HEK293 (cell line): Measurements from ENCODE around the gene MTFP1.
A peak's percentile ranks its signal among the peaks of the same experiment; 100 is the strongest.

ENCODE experiments used
- HIC1 ChIP-seq: fragments of 450-650 bp; formaldehyde crosslinking; IDR thresholded peaks from 2 replicates; pipeline ENCODE4 v1.5.1; 2016; ENCODE audit warnings: missing biosample characterization, missing genetic modification characterization
- IKZF3 ChIP-seq: fragments of 450-650 bp; IDR thresholded peaks from 2 replicates; pipeline ENCODE4 v1.5.0; 2018; ENCODE audit warnings: missing biosample characterization, mild to moderate bottlenecking, missing genetic modification characterization, moderate library complexity
- MZF1 ChIP-seq: fragments of 450-650 bp; formaldehyde crosslinking; IDR thresholded peaks from 2 replicates; pipeline ENCODE4 v1.5.1; 2017; ENCODE audit warnings: missing biosample characterization, missing genetic modification characterization, borderline replicate concordance
- SP3 ChIP-seq: fragments of 450-650 bp; formaldehyde crosslinking; IDR thresholded peaks from 2 replicates; pipeline ENCODE4 v1.5.1; 2016; ENCODE audit warnings: missing biosample characterization, missing genetic modification characterization
- YY1 ChIP-seq: fragments of 450-650 bp; formaldehyde crosslinking; IDR thresholded peaks from 2 replicates; pipeline ENCODE4 v1.5.1; 2018; ENCODE audit warnings: missing biosample characterization, missing genetic modification characterization
- ZBTB48 ChIP-seq: fragments of 450-650 bp; formaldehyde crosslinking; IDR thresholded peaks from 2 replicates; pipeline ENCODE4 v1.5.1; 2016; ENCODE audit warnings: missing biosample characterization, missing genetic modification characterization
- ZIC2 ChIP-seq: fragments of 450-650 bp; formaldehyde crosslinking; IDR thresholded peaks from 2 replicates; pipeline ENCODE4 v1.5.1; 2016; ENCODE audit warnings: missing biosample characterization, missing genetic modification characterization
- ZNF10 ChIP-seq: fragments of 450-650 bp; formaldehyde crosslinking; IDR thresholded peaks from 2 replicates; pipeline ENCODE4 v1.5.1; 2017; ENCODE audit warnings: missing biosample characterization, missing genetic modification characterization
- ZNF121 ChIP-seq: fragments of 450-650 bp; formaldehyde crosslinking; IDR thresholded peaks from 2 replicates; pipeline ENCODE4 v1.5.1; 2016; ENCODE audit warnings: missing biosample characterization, missing genetic modification characterization
- ZNF169 ChIP-seq: fragments of 450-650 bp; formaldehyde crosslinking; IDR thresholded peaks from 2 replicates; pipeline ENCODE4 v1.5.1; 2016; ENCODE audit warnings: missing biosample characterization, missing genetic modification characterization
- ZNF174 ChIP-seq: fragments of 450-650 bp; formaldehyde crosslinking; IDR thresholded peaks from 2 replicates; pipeline ENCODE4 v1.5.0; 2017; ENCODE audit warnings: missing biosample characterization, mild to moderate bottlenecking, missing genetic modification characterization
- ZNF19 ChIP-seq: fragments of 450-650 bp; formaldehyde crosslinking; IDR thresholded peaks from 2 replicates; pipeline ENCODE4; 2016; ENCODE audit warnings: missing biosample characterization, missing genetic modification characterization, low read depth
- ZNF26 ChIP-seq: fragments of 450-650 bp; formaldehyde crosslinking; IDR thresholded peaks from 2 replicates; pipeline ENCODE4 v1.5.1; 2016; ENCODE audit warnings: missing biosample characterization, missing genetic modification characterization
- ZNF266 ChIP-seq: fragments of 450-650 bp; formaldehyde crosslinking; IDR thresholded peaks from 2 replicates; pipeline ENCODE4 v1.5.1; 2016; ENCODE audit warnings: missing biosample characterization, missing genetic modification characterization, low read depth
- ZNF274 ChIP-seq, 2 experiments: fragments of 200-500 bp in 1 of 2; fragments of 450-650 bp in 1 of 2; sonication (Bioruptor generic) in 1 of 2; formaldehyde crosslinking in 1 of 2; IDR thresholded peaks; 2 replicates each; pipeline versions ENCODE4 v1.5.1 to v1.6.1; 2014 to 2016; ENCODE audit warnings: borderline replicate concordance in 1 of 2, inconsistent platforms in 1 of 2, low read length in 1 of 2, missing biosample characterization in 1 of 2, missing genetic modification characterization in 1 of 2
- ZNF280C ChIP-seq: fragments of 450-650 bp; formaldehyde crosslinking; IDR thresholded peaks from 2 replicates; pipeline ENCODE4 v1.5.1; 2016; ENCODE audit warnings: missing biosample characterization, missing genetic modification characterization
- ZNF366 ChIP-seq: fragments of 450-650 bp; formaldehyde crosslinking; conservative IDR thresholded peaks from 2 replicates; pipeline ENCODE4 v1.5.1; 2016; ENCODE audit warnings: missing biosample characterization, missing genetic modification characterization
- ZNF416 ChIP-seq: fragments of 450-650 bp; formaldehyde crosslinking; IDR thresholded peaks from 2 replicates; pipeline ENCODE4 v1.5.1; 2016; ENCODE audit warnings: missing biosample characterization, missing genetic modification characterization
- ZNF433 ChIP-seq: fragments of 450-650 bp; formaldehyde crosslinking; IDR thresholded peaks from 2 replicates; pipeline ENCODE4 v1.5.1; 2016; ENCODE audit warnings: missing biosample characterization, missing genetic modification characterization, low read depth
- ZNF558 ChIP-seq: fragments of 450-650 bp; formaldehyde crosslinking; IDR thresholded peaks from 2 replicates; pipeline ENCODE4 v1.5.1; 2016; ENCODE audit warnings: missing biosample characterization, missing genetic modification characterization
- ZNF610 ChIP-seq: fragments of 450-650 bp; formaldehyde crosslinking; IDR thresholded peaks from 2 replicates; pipeline ENCODE4 v1.5.1; 2016; ENCODE audit warnings: missing biosample characterization, missing genetic modification characterization, borderline replicate concordance
- ZNF624 ChIP-seq: fragments of 450-650 bp; formaldehyde crosslinking; IDR thresholded peaks from 2 replicates; pipeline ENCODE4 v1.5.1; 2017; ENCODE audit warnings: missing biosample characterization, missing genetic modification characterization
- ZNF664 ChIP-seq: fragments of 450-650 bp; formaldehyde crosslinking; IDR thresholded peaks from 2 replicates; pipeline ENCODE4 v1.5.1; 2016; ENCODE audit warnings: missing biosample characterization, missing genetic modification characterization
- ZNF701 ChIP-seq: fragments of 450-650 bp; formaldehyde crosslinking; IDR thresholded peaks from 2 replicates; pipeline ENCODE4 v1.5.1; 2016; ENCODE audit warnings: missing biosample characterization, missing genetic modification characterization
- ZNF776 ChIP-seq: fragments of 450-650 bp; formaldehyde crosslinking; IDR thresholded peaks from 2 replicates; pipeline ENCODE4 v1.5.0; 2017; ENCODE audit warnings: missing biosample characterization, missing genetic modification characterization, borderline replicate concordance
- ZNF837 ChIP-seq: fragments of 450-650 bp; formaldehyde crosslinking; IDR thresholded peaks from 2 replicates; pipeline ENCODE4 v1.5.1; 2016; ENCODE audit warnings: missing biosample characterization, missing genetic modification characterization
- ZSCAN30 ChIP-seq: fragments of 450-650 bp; IDR thresholded peaks from 2 replicates; pipeline ENCODE4 v1.5.1; 2018; ENCODE audit warnings: missing biosample characterization, mild to moderate bottlenecking, missing genetic modification characterization, moderate library complexity
- TF ChIP-seq, protein P1 (sequence below): fragments of 450-650 bp; formaldehyde crosslinking; IDR thresholded peaks from 2 replicates; pipeline ENCODE4 v1.5.1; 2016; ENCODE audit warnings: missing biosample characterization, missing genetic modification characterization, borderline replicate concordance

Gene MTFP1

GRCh38 chr22:30423959-30424533 lies 1.5 kb upstream of the MTFP1 start (continued):
- peak; percentile 48; the same call in 1 of the 2 replicates for TF ChIP-seq HIC1 (tag by site-specific recombination)
- peak; percentile 54; the same call in 1 of the 2 replicates for TF ChIP-seq ZNF610
- TF ChIP-seq ZNF266 = no peak
- no peak for TF ChIP-seq ZNF280C (tag by site-specific recombination)
- peak; percentile 36 for TF ChIP-seq ZSCAN30 (tag by site-specific recombination)
- TF ChIP-seq ZNF366 = no peak
- no peak for TF ChIP-seq ZNF624 (tag by site-specific recombination)
- TF ChIP-seq ZNF776 (tag by site-specific recombination) = no peak
- TF ChIP-seq YY1 (tag by site-specific recombination) = peak; percentile 99
- TF ChIP-seq, protein P1, sequence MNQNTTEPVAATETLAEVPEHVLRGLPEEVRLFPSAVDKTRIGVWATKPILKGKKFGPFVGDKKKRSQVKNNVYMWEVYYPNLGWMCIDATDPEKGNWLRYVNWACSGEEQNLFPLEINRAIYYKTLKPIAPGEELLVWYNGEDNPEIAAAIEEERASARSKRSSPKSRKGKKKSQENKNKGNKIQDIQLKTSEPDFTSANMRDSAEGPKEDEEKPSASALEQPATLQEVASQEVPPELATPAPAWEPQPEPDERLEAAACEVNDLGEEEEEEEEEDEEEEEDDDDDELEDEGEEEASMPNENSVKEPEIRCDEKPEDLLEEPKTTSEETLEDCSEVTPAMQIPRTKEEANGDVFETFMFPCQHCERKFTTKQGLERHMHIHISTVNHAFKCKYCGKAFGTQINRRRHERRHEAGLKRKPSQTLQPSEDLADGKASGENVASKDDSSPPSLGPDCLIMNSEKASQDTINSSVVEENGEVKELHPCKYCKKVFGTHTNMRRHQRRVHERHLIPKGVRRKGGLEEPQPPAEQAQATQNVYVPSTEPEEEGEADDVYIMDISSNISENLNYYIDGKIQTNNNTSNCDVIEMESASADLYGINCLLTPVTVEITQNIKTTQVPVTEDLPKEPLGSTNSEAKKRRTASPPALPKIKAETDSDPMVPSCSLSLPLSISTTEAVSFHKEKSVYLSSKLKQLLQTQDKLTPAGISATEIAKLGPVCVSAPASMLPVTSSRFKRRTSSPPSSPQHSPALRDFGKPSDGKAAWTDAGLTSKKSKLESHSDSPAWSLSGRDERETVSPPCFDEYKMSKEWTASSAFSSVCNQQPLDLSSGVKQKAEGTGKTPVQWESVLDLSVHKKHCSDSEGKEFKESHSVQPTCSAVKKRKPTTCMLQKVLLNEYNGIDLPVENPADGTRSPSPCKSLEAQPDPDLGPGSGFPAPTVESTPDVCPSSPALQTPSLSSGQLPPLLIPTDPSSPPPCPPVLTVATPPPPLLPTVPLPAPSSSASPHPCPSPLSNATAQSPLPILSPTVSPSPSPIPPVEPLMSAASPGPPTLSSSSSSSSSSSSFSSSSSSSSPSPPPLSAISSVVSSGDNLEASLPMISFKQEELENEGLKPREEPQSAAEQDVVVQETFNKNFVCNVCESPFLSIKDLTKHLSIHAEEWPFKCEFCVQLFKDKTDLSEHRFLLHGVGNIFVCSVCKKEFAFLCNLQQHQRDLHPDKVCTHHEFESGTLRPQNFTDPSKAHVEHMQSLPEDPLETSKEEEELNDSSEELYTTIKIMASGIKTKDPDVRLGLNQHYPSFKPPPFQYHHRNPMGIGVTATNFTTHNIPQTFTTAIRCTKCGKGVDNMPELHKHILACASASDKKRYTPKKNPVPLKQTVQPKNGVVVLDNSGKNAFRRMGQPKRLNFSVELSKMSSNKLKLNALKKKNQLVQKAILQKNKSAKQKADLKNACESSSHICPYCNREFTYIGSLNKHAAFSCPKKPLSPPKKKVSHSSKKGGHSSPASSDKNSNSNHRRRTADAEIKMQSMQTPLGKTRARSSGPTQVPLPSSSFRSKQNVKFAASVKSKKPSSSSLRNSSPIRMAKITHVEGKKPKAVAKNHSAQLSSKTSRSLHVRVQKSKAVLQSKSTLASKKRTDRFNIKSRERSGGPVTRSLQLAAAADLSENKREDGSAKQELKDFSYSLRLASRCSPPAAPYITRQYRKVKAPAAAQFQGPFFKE (tag by site-specific recombination) = no peak
- peak; percentile 100 for TF ChIP-seq ZBTB48
- TF ChIP-seq ZNF19 (tag by site-specific recombination) = no peak
- TF ChIP-seq ZNF837 (tag by site-specific recombination) = no peak
- no peak for TF ChIP-seq ZNF558 (tag by site-specific recombination)
- TF ChIP-seq ZNF169 (tag by site-specific recombination) = no peak
- TF ChIP-seq ZNF10 = no peak; the same call in none of the 2 replicates
- no peak for TF ChIP-seq ZNF174 (tag by site-specific recombination)
- no peak for TF ChIP-seq ZNF26
- no peak for TF ChIP-seq MZF1 (tag by site-specific recombination)
- TF ChIP-seq ZNF701 (tag by site-specific recombination) = no peak
- no peak for TF ChIP-seq ZNF433
- peak; percentile 95 for TF ChIP-seq SP3 (tag by site-specific recombination)
- peak; percentile 70 for TF ChIP-seq IKZF3
- no peak for TF ChIP-seq ZNF664
- TF ChIP-seq ZNF274 (IDR thresholded peaks at IDR 0.05; ENCODE audit: low read length) = no peak
- no peak for TF ChIP-seq ZNF274 (tag by site-specific recombination; IDR thresholded peaks at IDR 0.05; ENCODE audit: borderline replicate concordance)
- no peak for TF ChIP-seq ZNF121 (tag by site-specific recombination)
- TF ChIP-seq ZNF416 (tag by site-specific recombination) = no peak
- peak; percentile 90 for TF ChIP-seq ZIC2
